ENCODE measurements around the gene TMEM88.
A peak's percentile ranks its signal among the peaks of the same experiment; 100 is the strongest.

Gene TMEM88

GRCh38 chr17:7836596-7837407, 18.1 kb upstream of the TMEM88 start:
- H3K4me3 ChIP-seq (ENCODE audit: low read depth, low read length), result peak overlapping the region; percentile 68
- TF ChIP-seq CTCF (IDR thresholded peaks at IDR 0.05; ENCODE audit: borderline replicate concordance, insufficient read depth, low read depth, low read length), result no peak

- TF ChIP-seq CTCF (IDR thresholded peaks at IDR 0.05; ENCODE audit: borderline replicate concordance, insufficient read depth, low read depth, low read length), result no peak
- H3K4me3 ChIP-seq (ENCODE audit: low read depth, low read length), result peak overlapping the region; percentile 68
Measured at GRCh38 chr17:7837408-7838088, 17.3 kb upstream of the TMEM88 start.

- no peak overlapping the region for H3K4me3 ChIP-seq (ENCODE audit: low read depth, low read length)
- no peak for TF ChIP-seq CTCF (IDR thresholded peaks at IDR 0.05; ENCODE audit: borderline replicate concordance, insufficient read depth, low read depth, low read length)
Measured at GRCh38 chr17:7838090-7839075, 16.5 kb upstream of the TMEM88 start.

GRCh38 chr17:7839190-7839875, 15.5 kb upstream of the TMEM88 start:
- TF ChIP-seq CTCF (IDR thresholded peaks at IDR 0.05; ENCODE audit: borderline replicate concordance, insufficient read depth, low read depth, low read length), result no peak
- H3K4me3 ChIP-seq (ENCODE audit: low read depth, low read length), result no peak overlapping the region

- H3K4me3 ChIP-seq (ENCODE audit: low read depth, low read length), result no peak overlapping the region
- TF ChIP-seq CTCF (IDR thresholded peaks at IDR 0.05; ENCODE audit: borderline replicate concordance, insufficient read depth, low read depth, low read length), result no peak
Measured at GRCh38 chr17:7839876-7840261, 15.0 kb upstream of the TMEM88 start.

GRCh38 chr17:7840441-7840840, 14.4 kb upstream of the TMEM88 start:
- no peak overlapping the region for H3K4me3 ChIP-seq (ENCODE audit: low read depth, low read length)
- TF ChIP-seq CTCF (IDR thresholded peaks at IDR 0.05; ENCODE audit: borderline replicate concordance, insufficient read depth, low read depth, low read length), result no peak

Data from GM12875 (cell line).